Esophagus muscularis mucosa (tissue), 4 donors: ENCODE measurements around the gene STK17A. TPM values are rescaled to one million over a fixed set of nuclear protein-coding genes. Genes with fewer than 3 reads are reported as not detected.
A peak's percentile ranks its signal among the peaks of the same experiment; 100 is the strongest.

Experiments used
- DNase-seq: peaks from one replicate; pipeline ENCODE4 v3.0.0-alpha.2; 2017; ENCODE audit errors: extremely low spot score
- H3K27ac ChIP-seq, 4 donors: fragments of 200-600 bp; sonication (generic); replicated peaks in 1 of 4; 1 replicate in 3 of 4; 2 replicates in 1 of 4; pipeline ENCODE4 v1.5.1; 2016 to 2019; ENCODE audit warnings: mild to moderate bottlenecking in 1 of 4
- H3K27me3 ChIP-seq, 4 donors: fragments of 200-600 bp; sonication (generic); one replicate each; pipeline versions ENCODE4 v1.5.1 to v1.6.0; 2016 to 2019
- H3K36me3 ChIP-seq, 4 donors: fragments of 200-600 bp; sonication (generic); one replicate each; pipeline ENCODE4 v1.5.1; 2016 to 2019
- H3K4me1 ChIP-seq, 4 donors: fragments of 200-600 bp; sonication (generic); one replicate each; pipeline ENCODE4 v1.5.1; 2016 to 2019
- H3K4me3 ChIP-seq, 4 donors: fragments of 200-600 bp; sonication (generic); 1 replicate in 2 of 4; 2 replicates in 2 of 4; pipeline ENCODE4 v1.5.1; 2016 to 2019; ENCODE audit warnings: mild to moderate bottlenecking in 4 of 4, moderate library complexity in 1 of 4
- H3K9me3 ChIP-seq, 4 donors: fragments of 200-600 bp; sonication (generic); 1 replicate in 3 of 4; 2 replicates in 1 of 4; pipeline ENCODE4 v1.5.1; 2016 to 2019
- CTCF ChIP-seq, 3 experiments: fragments of 200-600 bp in 2 of 3; fragments of 450-650 bp in 1 of 3; sonication (generic) in 2 of 3; IDR thresholded peaks; one replicate each; pipeline ENCODE4 v1.5.1; 2017 to 2019; ENCODE audit warnings: antibody characterized with exemption in 3 of 3, mild to moderate bottlenecking in 2 of 3, moderate library complexity in 1 of 3
- EP300 ChIP-seq: sonication (generic); formaldehyde crosslinking; IDR thresholded peaks from one replicate; pipeline ENCODE4 v1.6.1; 2017; ENCODE audit warnings: antibody characterized with exemption
- POLR2A ChIP-seq: fragments of 450-650 bp; IDR thresholded peaks from one replicate; pipeline ENCODE4 v1.6.1; 2017; ENCODE audit warnings: antibody characterized with exemption, moderate library complexity, mild to moderate bottlenecking, low read depth
- POLR2AphosphoS5 ChIP-seq, 2 donors: sonication (generic); formaldehyde crosslinking; IDR thresholded peaks; one replicate each; pipeline ENCODE4 v1.6.1; 2017; ENCODE audit warnings: antibody characterized with exemption in 2 of 2
- WGBS: methylation state at CpG from one replicate; pipeline ENCODE4 v1.1.5; 2018; 5-methylcytosine and 5-hydroxymethylcytosine counted together
- intact Hi-C: fragments of 100-400 bp; cut with DNase I; formaldehyde crosslinking; loops from one replicate; pipeline ENCODE4 v1.15.1; 2023
- total RNA-seq, 4 donors: library from RNA; depleted of rRNA; stranded (reverse); fragments of >200 nt; gene quantifications; one replicate each; pipeline versions ENCODE4 v1.1.0 to v1.2.1, GENCODE V29; 2016

The STK17A gene
- total RNA-seq, 4 donors from 2014 or later = 19.5 to 33.3 (median 24.6) TPM

- Histone ChIP-seq H3K9me3 (peaks cover 0 to 10% (median 5%) of the 10 kb centered on the region in 4 donors), H3K27me3 (no peaks in the 10 kb centered on the region), H3K36me3 (no peaks in the 10 kb centered on the region), H3K4me1 (no peaks in the 10 kb centered on the region), H3K4me3 (no peak overlapping the region), H3K27ac (no peak overlapping the region)
- intact Hi-C loops = no loop called here
- TF ChIP-seq POLR2A = no peak
- TF ChIP-seq CTCF (IDR thresholded peaks at IDR 0.05) = no peak
- TF ChIP-seq POLR2AphosphoS5 (IDR thresholded peaks at IDR 0.05) = no peak
- TF ChIP-seq EP300 = no peak
- no peak for DNase-seq
These were observed 36.7 kb upstream of the STK17A start for GRCh38 chr7:43546231-43546630.

DNA sequence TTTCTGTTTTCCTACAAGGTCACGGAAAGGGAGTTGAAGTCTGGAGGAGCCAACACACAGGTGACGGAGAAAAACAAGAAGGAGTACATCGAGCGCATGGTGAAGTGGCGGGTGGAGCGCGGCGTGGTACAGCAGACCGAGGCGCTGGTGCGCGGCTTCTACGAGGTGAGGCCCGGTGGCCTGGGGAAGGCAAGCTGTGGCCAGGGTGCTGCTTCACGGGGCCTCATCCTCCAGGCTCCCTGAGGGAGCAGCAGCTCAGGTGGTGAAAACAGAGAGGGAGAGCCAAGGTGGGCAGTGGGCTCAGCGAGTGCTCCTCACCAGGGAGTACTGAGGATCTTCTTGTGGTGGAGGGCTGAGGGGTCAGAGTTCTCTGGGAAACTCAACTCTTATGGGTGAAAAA lies 32.5 kb upstream of the STK17A start:
- H3K36me3 ChIP-seq = no peaks in the 10 kb centered on the region
- no peak overlapping the region for H3K4me3 ChIP-seq
- peak; percentile 42 for DNase-seq
- H3K27me3 ChIP-seq = no peaks in the 10 kb centered on the region
- no peak for TF ChIP-seq CTCF (IDR thresholded peaks at IDR 0.05)
- no peak for TF ChIP-seq POLR2A
- TF ChIP-seq POLR2AphosphoS5 (IDR thresholded peaks at IDR 0.05) = no peak
- TF ChIP-seq EP300 = no peak
- H3K9me3 ChIP-seq = peaks cover 0 to 10% (median 5%) of the 10 kb centered on the region in 4 donors
- 97% methylated on average over 15 of the region's 16 CpGs for WGBS
- no peak overlapping the region for H3K27ac ChIP-seq
- intact Hi-C loops = no loop called here
- H3K4me1 ChIP-seq = peaks cover 4 to 13% (median 8%) of the 10 kb centered on the region in 4 donors

GRCh38 chr7:43552122-43552521 lies 30.8 kb upstream of the STK17A start:
- H3K4me1 ChIP-seq = peaks cover 4 to 13% (median 8%) of the 10 kb centered on the region in 4 donors
- no peak for TF ChIP-seq POLR2AphosphoS5 (IDR thresholded peaks at IDR 0.05)
- TF ChIP-seq POLR2A = no peak
- TF ChIP-seq CTCF (IDR thresholded peaks at IDR 0.05) = no peak
- no peak for TF ChIP-seq EP300
- H3K9me3 ChIP-seq = peaks cover 0 to 4% (median 1%) of the 10 kb centered on the region in 4 donors
- no peak overlapping the region for H3K27ac ChIP-seq
- H3K27me3 ChIP-seq = no peaks in the 10 kb centered on the region
- intact Hi-C loops = no loop called here
- no peaks in the 10 kb centered on the region for H3K36me3 ChIP-seq
- peak; percentile 82 for DNase-seq
- 91% methylated on average over 8 of the region's 8 CpGs for WGBS
- H3K4me3 ChIP-seq = no peak overlapping the region

DNA sequence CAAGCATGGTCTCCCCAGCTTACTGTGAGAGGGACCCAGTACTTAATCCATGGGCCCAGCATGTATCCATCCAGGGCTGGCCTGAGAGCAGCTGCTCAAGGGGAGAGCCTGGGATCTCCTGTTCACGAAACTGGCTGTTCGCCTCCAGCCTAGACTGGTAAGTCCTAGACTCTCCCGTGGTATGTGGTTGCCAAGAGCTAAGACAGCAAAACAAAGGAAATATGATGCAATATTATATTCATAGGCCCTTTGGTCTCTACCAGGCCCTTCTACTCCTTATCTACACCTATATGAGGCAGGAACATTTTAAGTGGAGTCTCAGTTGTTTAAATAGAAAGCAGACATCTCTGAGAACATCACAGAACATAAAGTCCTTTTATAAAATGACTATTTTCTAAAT lies 28.9 kb upstream of the STK17A start:
- Histone ChIP-seq H3K9me3 (no peaks in the 10 kb centered on the region), H3K27me3 (no peaks in the 10 kb centered on the region), H3K4me3 (no peak overlapping the region), H3K27ac (no peak overlapping the region), H3K4me1 (peaks cover 4 to 13% (median 8%) of the 10 kb centered on the region in 4 donors), H3K36me3 (no peaks in the 10 kb centered on the region)
- intact Hi-C loops = no loop called here
- peak; percentile 90 for DNase-seq
- WGBS = 39% methylated on average over 3 of the region's 3 CpGs
- TF ChIP-seq CTCF (IDR thresholded peaks at IDR 0.05) = no peak
- no peak for TF ChIP-seq EP300

GRCh38 chr7:43554423-43554822 lies 28.5 kb upstream of the STK17A start:
- DNase-seq = peak; percentile 74
- WGBS = 91% methylated on average over 15 of the region's 15 CpGs
- Histone ChIP-seq H3K4me1 (peaks cover 4 to 13% (median 8%) of the 10 kb centered on the region in 4 donors), H3K4me3 (no peak overlapping the region), H3K9me3 (no peaks in the 10 kb centered on the region), H3K36me3 (no peaks in the 10 kb centered on the region), H3K27ac (no peak overlapping the region), H3K27me3 (no peaks in the 10 kb centered on the region)
- no peak for TF ChIP-seq CTCF (IDR thresholded peaks at IDR 0.05)
- no peak for TF ChIP-seq POLR2AphosphoS5 (IDR thresholded peaks at IDR 0.05)
- TF ChIP-seq POLR2A = no peak
- no peak for TF ChIP-seq EP300
- intact Hi-C loops = no loop called here
